Mesothelial cell of epicardium (in vitro differentiated cells): Measurements from ENCODE around the gene UVSSA. TPM values are rescaled to one million over a fixed set of nuclear protein-coding genes. Genes with fewer than 3 reads are reported as not detected.

Experiments used
- DNase-seq, 2 experiments: peaks; one replicate each; pipeline ENCODE4 v3.0.0; 2021; ENCODE audit warnings: low spot score in 2 of 2; ENCODE audit not compliant: unreplicated experiment in 2 of 2
- H3K27ac Mint-ChIP-seq: 2 replicates; pipeline ENCODE4 v1.8.0; 2021; ENCODE audit warnings: mixed read lengths
- H3K27me3 Mint-ChIP-seq: 2 replicates; pipeline ENCODE4 v1.8.0; 2021; ENCODE audit warnings: low read depth, mixed read lengths
- H3K36me3 Mint-ChIP-seq: 2 replicates; pipeline ENCODE4 v1.8.0; 2021; ENCODE audit warnings: mixed read lengths
- H3K4me1 Mint-ChIP-seq: 2 replicates; pipeline ENCODE4 v1.8.0; 2021; ENCODE audit warnings: mixed read lengths
- H3K4me3 Mint-ChIP-seq: 2 replicates; pipeline ENCODE4 v1.8.0; 2021; ENCODE audit warnings: mild to moderate bottlenecking, moderate library complexity, mixed read lengths
- H3K9me3 Mint-ChIP-seq: 2 replicates; pipeline ENCODE4 v1.8.0; 2021; ENCODE audit warnings: mixed read lengths
- CTCF ChIP-seq: fragments of 200-600 bp; sonication (generic); IDR thresholded peaks from one replicate; pipeline ENCODE4 v1.5.0; 2021; ENCODE audit warnings: antibody characterized with exemption; ENCODE audit not compliant: unreplicated experiment
- total RNA-seq: library from RNA; stranded (reverse); gene quantifications from 3 replicates; pipeline ENCODE4 v1.2.1, GENCODE V29; 2021

Gene UVSSA
- total RNA-seq, 1 donor from 2014 or later, result 62.9 TPM

GRCh38 chr4:1357356-1358248 is 10.6 kb downstream of the UVSSA start:
- H3K27me3 Mint-ChIP-seq, result no peaks in the 10 kb centered on the region

GRCh38 chr4:1358421-1359143 is 11.6 kb downstream of the UVSSA start:
- no peak for DNase-seq
- Mint-ChIP-seq H3K4me1 (no peaks in the 10 kb centered on the region), H3K36me3 (peaks cover 4% of the 10 kb centered on the region), H3K4me3 (no peak overlapping the region), H3K27ac (no peak overlapping the region), H3K9me3 (no peaks in the 10 kb centered on the region), H3K27me3 (no peaks in the 10 kb centered on the region)
- no peak for TF ChIP-seq CTCF

More at GRCh38 chr4:1357356-1358248, 10.6 kb downstream of the UVSSA start:
- Mint-ChIP-seq H3K9me3 (no peaks in the 10 kb centered on the region), H3K4me1 (no peaks in the 10 kb centered on the region), H3K4me3 (no peak overlapping the region), H3K36me3 (peaks cover 7% of the 10 kb centered on the region), H3K27ac (no peak overlapping the region)
- no peak for DNase-seq
- no peak for TF ChIP-seq CTCF

DNA sequence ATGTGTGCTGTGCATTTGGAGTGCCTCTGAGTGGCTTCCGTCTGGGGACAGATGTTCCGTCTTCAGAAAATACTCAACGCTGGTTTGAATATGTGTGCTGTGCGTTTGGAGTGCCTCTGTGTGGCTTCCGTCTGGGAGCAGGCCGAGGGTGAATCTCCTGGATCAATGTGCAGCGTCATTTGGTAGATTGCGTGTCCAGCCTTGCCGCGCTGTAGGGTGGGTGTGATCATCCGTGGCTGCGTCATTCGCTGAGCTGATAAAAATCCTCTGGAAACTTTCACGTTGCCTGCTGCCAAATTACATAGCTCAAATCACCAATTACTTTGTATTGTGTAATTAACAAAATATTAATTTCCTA is 12.1 kb downstream of the UVSSA start:
- Mint-ChIP-seq H3K27me3 (no peaks in the 10 kb centered on the region), H3K27ac (no peak overlapping the region), H3K4me3 (no peak overlapping the region), H3K9me3 (no peaks in the 10 kb centered on the region), H3K4me1 (no peaks in the 10 kb centered on the region), H3K36me3 (peaks cover 4% of the 10 kb centered on the region)
- no peak for TF ChIP-seq CTCF
- DNase-seq, result no peak

- Mint-ChIP-seq H3K27ac (no peak overlapping the region), H3K36me3 (peaks cover 4% of the 10 kb centered on the region), H3K9me3 (no peaks in the 10 kb centered on the region), H3K4me3 (no peak overlapping the region), H3K27me3 (no peaks in the 10 kb centered on the region), H3K4me1 (no peaks in the 10 kb centered on the region)
- TF ChIP-seq CTCF, result no peak
- DNase-seq, result no peak
These were observed 13.0 kb downstream of the UVSSA start for GRCh38 chr4:1359976-1360375.

GRCh38 chr4:1360423-1361283 is 13.6 kb downstream of the UVSSA start:
- Mint-ChIP-seq H3K4me1 (no peaks in the 10 kb centered on the region), H3K27ac (no peak overlapping the region), H3K9me3 (no peaks in the 10 kb centered on the region), H3K36me3 (peaks cover 4% of the 10 kb centered on the region), H3K27me3 (no peaks in the 10 kb centered on the region), H3K4me3 (no peak overlapping the region)
- TF ChIP-seq CTCF, result no peak
- no peak for DNase-seq
